GM12878 (cell line): ENCODE data around the gene OPA1. TPM values are rescaled to one million over a fixed set of nuclear protein-coding genes. Genes with fewer than 3 reads are reported as not detected.

Experiments
- ATAC-seq: fragments of 200-7000 bp; cut with Tn5 transposase; 3 replicates; pipeline ENCODE4 v1.9.1; 2020; ENCODE audit warnings: mild to moderate bottlenecking, moderate library complexity
- BruUV-seq: library from RNA; stranded (reverse); fragments of 400-500 nt; replicated peaks from 2 replicates; lab custom pipeline; 2021; lab: Mats Ljungman, UMichigan
- CTCF ChIA-PET: fragments of 300-600 bp; sonication (Branson Sonifier 250); formaldehyde crosslinking; extraction: SDS; loops from one replicate; lab custom pipeline; 2021; ENCODE audit warnings: inconsistent platforms; lab: Yijun Ruan, JAX
- POLR2A ChIA-PET: fragments of 350-600 bp; formaldehyde crosslinking; extraction: SDS; loops from one replicate; lab custom pipeline; 2021; ENCODE audit warnings: inconsistent platforms; lab: Charles Lee
- RAD21 ChIA-PET: fragments of 300-600 bp; sonication (Branson Sonifier 250); formaldehyde crosslinking; loops from one replicate; lab custom pipeline; 2023; ENCODE audit warnings: antibody characterized with exemption; ENCODE audit not compliant: unreplicated experiment; lab: Charles Lee
- SMC1A ChIA-PET: fragments of 300-600 bp; sonication (Branson Sonifier 250); formaldehyde crosslinking; loops from one replicate; lab custom pipeline; 2023; ENCODE audit not compliant: unreplicated experiment, uncharacterized antibody; lab: Charles Lee
- DNase-seq: peaks from one replicate; pipeline ENCODE4 v3.0.0-alpha.2; 2011; ENCODE audit warnings: low read depth, low spot score
- FAIRE-seq: peaks from 3 replicates; lab custom pipeline; 2011; peaks lifted over from hg19 to GRCh38; lab: Jason Lieb, UNC
- H2AFZ ChIP-seq: 2 replicates; pipeline ENCODE4 v1.6.0; 2011; ENCODE audit warnings: low read depth, low read length, control low read depth; ENCODE audit not compliant: control insufficient read depth
- H3K27ac ChIP-seq: 2 replicates; pipeline ENCODE4 v1.5.1; 2011; ENCODE audit warnings: control low read depth; ENCODE audit not compliant: control insufficient read depth, insufficient read depth
- H3K27me3 ChIP-seq, 2 experiments: replicated peaks in 1 of 2; 2 replicates each; pipeline versions ENCODE4 v1.6.0 to v1.6.1; 2011; ENCODE audit warnings: low read length in 1 of 2; ENCODE audit not compliant: control insufficient read depth in 2 of 2, insufficient read depth in 2 of 2
- H3K36me3 ChIP-seq, 2 experiments: 2 replicates each; pipeline ENCODE4 v1.5.1; 2011; ENCODE audit warnings: low read length in 1 of 2; ENCODE audit not compliant: control insufficient read depth in 2 of 2, insufficient read depth in 2 of 2
- H3K4me1 ChIP-seq: 2 replicates; pipeline ENCODE4 v1.6.1; 2011; ENCODE audit warnings: mild to moderate bottlenecking, low read length, moderate library complexity, mixed read lengths; ENCODE audit not compliant: control insufficient read depth, insufficient read depth
- H3K4me2 ChIP-seq: 2 replicates; pipeline ENCODE4 v1.6.0; 2011; ENCODE audit warnings: control low read depth; ENCODE audit not compliant: control insufficient read depth, insufficient read depth
- H3K4me3 ChIP-seq: fragments of 200-600 bp; sonication (generic); 2 replicates; pipeline ENCODE4 v1.5.1; 2016
- H3K79me2 ChIP-seq: 2 replicates; pipeline ENCODE4 v1.6.0; 2011; ENCODE audit warnings: low read length; ENCODE audit not compliant: control insufficient read depth, insufficient read depth
- H3K9ac ChIP-seq: 2 replicates; pipeline ENCODE4 v1.8.0; 2011; ENCODE audit warnings: low read length, control low read depth, mixed read lengths; ENCODE audit not compliant: control insufficient read depth, insufficient read depth
- H3K9me3 ChIP-seq: replicated peaks from 3 replicates; pipeline ENCODE4 v1.5.1; 2011; ENCODE audit warnings: mild to moderate bottlenecking, low read length; ENCODE audit not compliant: control insufficient read depth, insufficient read depth
- H4K20me1 ChIP-seq: 2 replicates; pipeline ENCODE4 v1.6.0; 2011; ENCODE audit not compliant: control insufficient read depth, insufficient read depth
- CBX3 ChIP-seq: fragments of 200-600 bp; sonication (generic); IDR thresholded peaks from 2 replicates; pipeline ENCODE4 v1.6.1; 2016; ENCODE audit warnings: low read depth, borderline replicate concordance
- CREB1 ChIP-seq: IDR thresholded peaks from 2 replicates; pipeline ENCODE4 v1.6.1; 2012; ENCODE audit warnings: low read depth, mild to moderate bottlenecking, inconsistent platforms
- DPF2 ChIP-seq: fragments of 450-650 bp; IDR thresholded peaks from 2 replicates; pipeline ENCODE4 v1.6.1; 2017; ENCODE audit warnings: mild to moderate bottlenecking
- MYC ChIP-seq: IDR thresholded peaks from 2 replicates; pipeline ENCODE4 v1.6.1; 2011; ENCODE audit warnings: mild to moderate bottlenecking, low read length, moderate library complexity, inconsistent platforms; ENCODE audit not compliant: insufficient read depth, insufficient replicate concordance, insufficient read length, severe bottlenecking
- NFYB ChIP-seq: IDR thresholded peaks from 2 replicates; pipeline ENCODE4 v1.6.1; 2011; ENCODE audit warnings: low read depth, mild to moderate bottlenecking, low read length, improper control_type of control experiment, moderate library complexity; ENCODE audit not compliant: insufficient read depth
- NR2F1 ChIP-seq: fragments of 450-650 bp; conservative IDR thresholded peaks from 2 replicates; pipeline ENCODE4 v1.6.1; 2017; ENCODE audit warnings: mild to moderate bottlenecking
- RCOR1 ChIP-seq: conservative IDR thresholded peaks from 2 replicates; pipeline ENCODE4 v1.6.1; 2012; ENCODE audit warnings: low read depth, low read length, improper control_type of control experiment
- SIN3A ChIP-seq: IDR thresholded peaks from 2 replicates; pipeline ENCODE4 v1.6.1; 2012; ENCODE audit warnings: low read depth, low read length, improper control_type of control experiment
- SPI1 ChIP-seq: IDR thresholded peaks from 2 replicates; pipeline ENCODE4 v1.6.1; 2011; ENCODE audit warnings: low read depth, mild to moderate bottlenecking, low read length, moderate library complexity, borderline replicate concordance; ENCODE audit not compliant: insufficient read depth
- TBL1XR1 ChIP-seq: IDR thresholded peaks from 2 replicates; pipeline ENCODE4 v1.6.1; 2012; ENCODE audit warnings: low read depth, low read length, improper control_type of control experiment
- YBX1 ChIP-seq: fragments of 450-650 bp; IDR thresholded peaks from 2 replicates; pipeline ENCODE4 v1.6.1; 2016; ENCODE audit warnings: antibody characterized with exemption
- ZNF24 ChIP-seq: fragments of 450-650 bp; IDR thresholded peaks from 2 replicates; pipeline ENCODE4 v1.6.1; 2017; ENCODE audit warnings: antibody characterized with exemption, mild to moderate bottlenecking
- WGBS: methylation state at CpG from one replicate; pipeline ENCODE4 v1.1.6; 2016; ENCODE audit warnings: low lambda C conversion rate; ENCODE audit not compliant: insufficient replicate concordance, insufficient coverage; ENCODE audit errors: missing lambda C conversion rate; 5-methylcytosine and 5-hydroxymethylcytosine counted together
- in situ Hi-C: fragments of 300-500 bp; cut with MboI; formaldehyde crosslinking; loops from 9 replicates; pipeline ENCODE4 v1.14.3; 2018; ENCODE audit warnings: mixed read lengths
- intact Hi-C: fragments of 100-400 bp; cut with micrococcal nuclease; formaldehyde crosslinking; loops from one replicate; pipeline ENCODE4 v1.14.2; 2022; ENCODE audit not compliant: unreplicated experiment
- polyA plus RNA-seq, 11 experiments: library from polyadenylated mRNA; depleted of rRNA in 4 of 11; unstranded in 6 of 11; stranded (reverse) in 5 of 11; fragments of >200 nt; fragmentation: Nextera tagmentation in 4 of 11; fragmentation: Illumina TruSeq in 1 of 11; extraction: Ambion mirVana in 4 of 11; extraction: Trizol in 1 of 11; gene quantifications; 1 replicate in 1 of 11; 2 replicates in 10 of 11; pipeline versions ENCODE4 v1.2.1 to v1.2.3, GENCODE V29; 2011 to 2016; ENCODE audit warnings: inconsistent platforms in 2 of 11, missing spikeins in 2 of 11, low read depth in 1 of 11
- total RNA-seq, 4 experiments: library from RNA; depleted of rRNA in 3 of 4; stranded (reverse); fragments of >200 nt in 3 of 4; fragmentation: Illumina TruSeq in 1 of 4; extraction: Trizol in 1 of 4; gene quantifications; 2 replicates each; pipeline versions ENCODE4 v1.2.1 to v1.2.3, GENCODE V29; 2013 to 2021
- TF ChIP-seq, protein P1 (sequence below): fragments of 450-650 bp; IDR thresholded peaks from 2 replicates; pipeline ENCODE4 v1.6.1; 2016; ENCODE audit warnings: mild to moderate bottlenecking
- TF ChIP-seq, protein P2 (sequence below): IDR thresholded peaks from 2 replicates; pipeline ENCODE4 v1.6.1; 2012; ENCODE audit warnings: mild to moderate bottlenecking, low read depth, low read length

OPA1 gene
- total and polyA plus RNA-seq, 10 of the 15 experiments (the other 5 are each of a cell fraction or from before 2014, with no cell fraction given), result 14.7 to 108 (median 59.3) TPM

DNA sequence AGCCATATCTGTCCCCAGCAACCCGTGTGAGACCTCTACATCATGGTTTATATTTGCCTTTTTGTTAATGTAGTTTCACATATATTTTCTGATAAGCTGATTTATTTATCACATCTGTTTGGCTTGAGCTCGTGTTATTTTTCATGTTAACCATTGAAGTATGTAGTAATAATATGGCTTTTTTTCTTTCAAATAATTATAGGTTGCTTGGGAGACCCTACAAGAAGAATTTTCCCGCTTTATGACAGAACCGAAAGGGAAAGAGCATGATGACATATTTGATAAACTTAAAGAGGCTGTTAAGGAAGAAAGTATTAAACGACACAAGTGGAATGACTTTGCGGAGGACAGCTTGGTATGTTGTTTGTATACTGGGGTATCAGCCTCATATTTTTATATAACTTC, 63.9 kb downstream of the OPA1 start:
- no peak for ATAC-seq
- 95% methylated on average over 6 of the region's 6 CpGs for WGBS
- RAD21 ChIA-PET, result interaction anchor here (1.9 kb wide), 1 partner anchor 9 kb away, joined by 7 read pairs; no protein-coding TSS in a partner anchor
- Histone ChIP-seq H3K4me3 (no peak overlapping the region), H3K4me2 (no peak overlapping the region), H3K4me1 (no peaks in the 10 kb centered on the region), H3K79me2 (no peaks in the 10 kb centered on the region), H2AFZ (no peak overlapping the region), H3K9ac (no peak overlapping the region), H3K27ac (no peak overlapping the region), H3K27me3 (no peaks in the 10 kb centered on the region), H3K36me3 (peaks cover 4 to 14% of the 10 kb centered on the region in 2 experiments)
- CTCF ChIA-PET, result interaction anchor here (0.9 to 1.1 kb wide), 2 partner anchors 9 to 11 kb away, joined by 3 read pairs; no protein-coding TSS in a partner anchor
- POLR2A ChIA-PET, result no interaction called here
- SMC1A ChIA-PET, result interaction anchor here (1.5 kb wide), 1 partner anchor 34 kb away, joined by 4 read pairs; no protein-coding TSS in a partner anchor
- in situ Hi-C loops, result no loop called here
- no peak for DNase-seq
- BruUV-seq, result no TSS peak
- no peak for TF ChIP-seq CBX3
- no peak for TF ChIP-seq TBL1XR1
- no peak for TF ChIP-seq SIN3A
- no peak for TF ChIP-seq RCOR1
- TF ChIP-seq MYC, result no peak
- TF ChIP-seq YBX1, result no peak
- no peak for TF ChIP-seq CREB1
- TF ChIP-seq NFYB, result no peak
- no peak for TF ChIP-seq SPI1
- TF ChIP-seq, protein P1, sequence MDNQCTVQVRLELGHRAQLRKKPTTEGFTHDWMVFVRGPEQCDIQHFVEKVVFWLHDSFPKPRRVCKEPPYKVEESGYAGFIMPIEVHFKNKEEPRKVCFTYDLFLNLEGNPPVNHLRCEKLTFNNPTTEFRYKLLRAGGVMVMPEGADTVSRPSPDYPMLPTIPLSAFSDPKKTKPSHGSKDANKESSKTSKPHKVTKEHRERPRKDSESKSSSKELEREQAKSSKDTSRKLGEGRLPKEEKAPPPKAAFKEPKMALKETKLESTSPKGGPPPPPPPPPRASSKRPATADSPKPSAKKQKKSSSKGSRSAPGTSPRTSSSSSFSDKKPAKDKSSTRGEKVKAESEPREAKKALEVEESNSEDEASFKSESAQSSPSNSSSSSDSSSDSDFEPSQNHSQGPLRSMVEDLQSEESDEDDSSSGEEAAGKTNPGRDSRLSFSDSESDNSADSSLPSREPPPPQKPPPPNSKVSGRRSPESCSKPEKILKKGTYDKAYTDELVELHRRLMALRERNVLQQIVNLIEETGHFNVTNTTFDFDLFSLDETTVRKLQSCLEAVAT, result no peak
- no peak for TF ChIP-seq NR2F1
- TF ChIP-seq DPF2, result no peak
- TF ChIP-seq ZNF24, result no peak
- TF ChIP-seq, protein P2, sequence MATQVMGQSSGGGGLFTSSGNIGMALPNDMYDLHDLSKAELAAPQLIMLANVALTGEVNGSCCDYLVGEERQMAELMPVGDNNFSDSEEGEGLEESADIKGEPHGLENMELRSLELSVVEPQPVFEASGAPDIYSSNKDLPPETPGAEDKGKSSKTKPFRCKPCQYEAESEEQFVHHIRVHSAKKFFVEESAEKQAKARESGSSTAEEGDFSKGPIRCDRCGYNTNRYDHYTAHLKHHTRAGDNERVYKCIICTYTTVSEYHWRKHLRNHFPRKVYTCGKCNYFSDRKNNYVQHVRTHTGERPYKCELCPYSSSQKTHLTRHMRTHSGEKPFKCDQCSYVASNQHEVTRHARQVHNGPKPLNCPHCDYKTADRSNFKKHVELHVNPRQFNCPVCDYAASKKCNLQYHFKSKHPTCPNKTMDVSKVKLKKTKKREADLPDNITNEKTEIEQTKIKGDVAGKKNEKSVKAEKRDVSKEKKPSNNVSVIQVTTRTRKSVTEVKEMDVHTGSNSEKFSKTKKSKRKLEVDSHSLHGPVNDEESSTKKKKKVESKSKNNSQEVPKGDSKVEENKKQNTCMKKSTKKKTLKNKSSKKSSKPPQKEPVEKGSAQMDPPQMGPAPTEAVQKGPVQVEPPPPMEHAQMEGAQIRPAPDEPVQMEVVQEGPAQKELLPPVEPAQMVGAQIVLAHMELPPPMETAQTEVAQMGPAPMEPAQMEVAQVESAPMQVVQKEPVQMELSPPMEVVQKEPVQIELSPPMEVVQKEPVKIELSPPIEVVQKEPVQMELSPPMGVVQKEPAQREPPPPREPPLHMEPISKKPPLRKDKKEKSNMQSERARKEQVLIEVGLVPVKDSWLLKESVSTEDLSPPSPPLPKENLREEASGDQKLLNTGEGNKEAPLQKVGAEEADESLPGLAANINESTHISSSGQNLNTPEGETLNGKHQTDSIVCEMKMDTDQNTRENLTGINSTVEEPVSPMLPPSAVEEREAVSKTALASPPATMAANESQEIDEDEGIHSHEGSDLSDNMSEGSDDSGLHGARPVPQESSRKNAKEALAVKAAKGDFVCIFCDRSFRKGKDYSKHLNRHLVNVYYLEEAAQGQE, result no peak
- TF ChIP-seq, all 136 proteins: peak for 0
- Histone ChIP-seq H4K20me1 (no peaks in the 10 kb centered on the region), H3K9me3 (no peaks in the 10 kb centered on the region)
- intact Hi-C loops, result no loop called here
- no peak for FAIRE-seq
